ENCODE measurements around the gene FHIP2A.

The FHIP2A gene

GRCh38 chr10:114857922-114858629, 36.5 kb downstream of the FHIP2A start:
- DNase-seq: no peak

- no peak for DNase-seq
Measured at GRCh38 chr10:114859222-114859621, 37.6 kb downstream of the FHIP2A start.

GRCh38 chr10:114862456-114862855, 40.9 kb downstream of the FHIP2A start:
- no peak for DNase-seq

GRCh38 chr10:114867365-114867764, 45.8 kb downstream of the FHIP2A start:
- DNase-seq: no peak

GRCh38 chr10:114868870-114869519, 47.4 kb downstream of the FHIP2A start:
- no peak for DNase-seq

GRCh38 chr10:114869520-114869892, 47.9 kb downstream of the FHIP2A start:
- DNase-seq: no peak

- DNase-seq: no peak
Measured at GRCh38 chr10:114870486-114870885, 48.9 kb downstream of the FHIP2A start.

- DNase-seq: no peak
Measured at GRCh38 chr10:114871379-114871778, 49.8 kb downstream of the FHIP2A start.

Data from T1000 (cell line).